Thyroid gland (tissue), 4 donors: ENCODE data around the gene TBXA2R. TPM values are rescaled to one million over a fixed set of nuclear protein-coding genes. Genes with fewer than 3 reads are reported as not detected.

Source experiments
- DNase-seq, 2 donors: peaks; one replicate each; pipeline ENCODE4 v3.0.0-alpha.2; 2019
- H3K27ac ChIP-seq, 3 donors: fragments of 200-600 bp; sonication (generic); 1 replicate in 2 of 3; 2 replicates in 1 of 3; pipeline ENCODE4 v1.5.1; 2016 to 2019; ENCODE audit warnings: mild to moderate bottlenecking in 1 of 3, moderate library complexity in 1 of 3
- H3K27me3 ChIP-seq: fragments of 200-600 bp; sonication (generic); one replicate; pipeline ENCODE4 v1.5.1; 2019
- H3K36me3 ChIP-seq, 2 donors: fragments of 200-600 bp; sonication (generic); one replicate each; pipeline ENCODE4 v1.5.1; 2016 to 2019
- H3K4me1 ChIP-seq, 2 donors: fragments of 200-600 bp; sonication (generic); one replicate each; pipeline ENCODE4 v1.5.1; 2017 to 2019
- H3K4me3 ChIP-seq, 3 donors: fragments of 200-600 bp; sonication (generic); replicated peaks in 1 of 3; 1 replicate in 2 of 3; 2 replicates in 1 of 3; pipeline ENCODE4 v1.5.1; 2016; ENCODE audit warnings: mild to moderate bottlenecking in 1 of 3
- H3K9me3 ChIP-seq: fragments of 200-600 bp; sonication (generic); one replicate; pipeline ENCODE4 v1.5.1; 2017
- CTCF ChIP-seq, 6 experiments: fragments of 200-600 bp in 3 of 6; fragments of 450-650 bp in 3 of 6; sonication (generic) in 3 of 6; IDR thresholded peaks; one replicate each; pipeline ENCODE4 v1.5.1; 2016 to 2019; ENCODE audit warnings: antibody characterized with exemption in 6 of 6, mild to moderate bottlenecking in 2 of 6, inconsistent platforms in 1 of 6, moderate library complexity in 1 of 6
- POLR2A ChIP-seq, 2 donors: fragments of 450-650 bp; IDR thresholded peaks; one replicate each; pipeline ENCODE4 v1.6.1; 2017; ENCODE audit warnings: antibody characterized with exemption in 2 of 2, mild to moderate bottlenecking in 2 of 2, moderate library complexity in 1 of 2
- WGBS, 2 donors: methylation state at CpG; one replicate each; pipeline ENCODE4 v1.1.5; 2017; 5-methylcytosine and 5-hydroxymethylcytosine counted together
- intact Hi-C: fragments of 100-400 bp; cut with DNase I; formaldehyde crosslinking; loops from one replicate; pipeline ENCODE4 v1.15.1; 2023
- total RNA-seq, 4 donors: library from RNA; depleted of rRNA; stranded (reverse); fragments of >200 nt; gene quantifications; one replicate each; pipeline ENCODE4 v1.2.3, GENCODE V29; 2016

TBXA2R gene
- total RNA-seq, 4 donors from 2014 or later: 0.40 to 2.1 (median 1.3) TPM

GRCh38 chr19:3573858-3574637 is 32.6 kb downstream of the TBXA2R start:
- Histone ChIP-seq H3K36me3 (no peaks in the 10 kb centered on the region), H3K9me3 (no peaks in the 10 kb centered on the region), H3K27me3 (no peaks in the 10 kb centered on the region), H3K4me3 (peak overlapping the region in 1 of 3 donors; percentile 85), H3K27ac (peak overlapping the region in 1 of 3 donors; percentile 53), H3K4me1 (peaks cover 19 to 20% of the 10 kb centered on the region in 2 donors)
- intact Hi-C loops: loop anchor here (2.0 to 5.0 kb wide), 2 partner anchors 17 to 53 kb away; partner anchors contain the start of genes CACTIN and MFSD12
- peak; percentile 76 to 77 for DNase-seq
- 63 to 66% methylated on average over 41 to 47 of the region's 55 CpGs for WGBS, 2 donors
- TF ChIP-seq POLR2A (IDR thresholded peaks at IDR 0.05) (no peak), CTCF (IDR thresholded peaks at IDR 0.05) (no peak)

- Histone ChIP-seq H3K27me3 (no peaks in the 10 kb centered on the region), H3K36me3 (no peaks in the 10 kb centered on the region), H3K27ac (peak overlapping the region in 2 of 3 donors; percentile 53 to 63), H3K4me1 (peaks cover 19 to 20% of the 10 kb centered on the region in 2 donors), H3K9me3 (no peaks in the 10 kb centered on the region), H3K4me3 (peak overlapping the region; percentile 83 to 95 (median 85))
- 0% methylated on average over 18 to 25 of the region's 60 CpGs for WGBS, 2 donors
- intact Hi-C loops: loop anchor here (2.0 to 5.0 kb wide), 2 partner anchors 17 to 54 kb away; partner anchors contain the start of genes CACTIN and MFSD12
- DNase-seq: peak in 1 of 2 donors; percentile 27
- TF ChIP-seq CTCF (IDR thresholded peaks at IDR 0.05) (no peak), POLR2A (IDR thresholded peaks at IDR 0.05) (no peak)
These were observed 33.4 kb downstream of the TBXA2R start for GRCh38 chr19:3573162-3573857.

- WGBS, 2 donors: 0% methylated on average over 1 of the region's 30 CpGs; no CpG with 5 or more reads in 1 of the 2 donors
- TF ChIP-seq CTCF (IDR thresholded peaks at IDR 0.05) (no peak), POLR2A (IDR thresholded peaks at IDR 0.05) (peak in 1 of 2 donors; percentile 32)
- intact Hi-C loops: loop anchor here (2.0 to 5.0 kb wide), 2 partner anchors 16 to 54 kb away; partner anchors contain the start of genes CACTIN and MFSD12
- Histone ChIP-seq H3K36me3 (no peaks in the 10 kb centered on the region), H3K27me3 (no peaks in the 10 kb centered on the region), H3K4me1 (peaks cover 19 to 20% of the 10 kb centered on the region in 2 donors), H3K27ac (peak within 1 kb of the TSS in 2 of 3 donors; percentile 53 to 63), H3K4me3 (peak within 1 kb of the TSS; percentile 83 to 95 (median 85)), H3K9me3 (no peaks in the 10 kb centered on the region)
- DNase-seq: no peak
These were observed 33.9 kb downstream of the TBXA2R start, which contains the start of gene HMG20B for GRCh38 chr19:3572855-3573161. HMG20B (plus strand) TSS chr19:3572944; CDS start chr19:3573310, 366 bp downstream.

GRCh38 chr19:3572132-3572854 is 34.4 kb downstream of the TBXA2R start:
- Histone ChIP-seq H3K36me3 (no peaks in the 10 kb centered on the region), H3K27ac (no peak overlapping the region), H3K4me1 (peaks cover 19 to 20% of the 10 kb centered on the region in 2 donors), H3K27me3 (no peaks in the 10 kb centered on the region), H3K9me3 (no peaks in the 10 kb centered on the region), H3K4me3 (peak overlapping the region in 1 of 3 donors; percentile 85)
- peak; percentile 100 for DNase-seq
- intact Hi-C loops: loop anchor here (2.0 to 5.0 kb wide), 2 partner anchors 15 to 55 kb away; partner anchors contain the start of genes CACTIN and MFSD12
- TF ChIP-seq POLR2A (IDR thresholded peaks at IDR 0.05) (no peak), CTCF (IDR thresholded peaks at IDR 0.05) (no peak)
- WGBS, 2 donors: 6 to 7% methylated on average over 15 to 24 of the region's 48 CpGs
